Keratinocyte (primary cell): ENCODE results near the gene STEEP1. TPM values are rescaled to one million over a fixed set of nuclear protein-coding genes. Genes with fewer than 3 reads are reported as not detected.

Experiments
- DNase-seq: peaks from one replicate; pipeline ENCODE4 v3.0.0-alpha.2; 2011; ENCODE audit warnings: low read depth, missing footprints, low spot score
- FAIRE-seq: peaks from 2 replicates; lab custom pipeline; 2011; peaks lifted over from hg19 to GRCh38; lab: Jason Lieb, UNC
- H2AFZ ChIP-seq: 2 replicates; pipeline ENCODE4 v1.6.0; 2012; ENCODE audit warnings: low read length, control low read depth, inconsistent platforms; ENCODE audit not compliant: control insufficient read depth
- H3K27ac ChIP-seq: 2 replicates; pipeline ENCODE4 v1.5.1; 2011; ENCODE audit warnings: low read length; ENCODE audit not compliant: control insufficient read depth, insufficient read depth
- H3K27me3 ChIP-seq: 3 replicates; pipeline ENCODE4 v1.6.0; 2011; ENCODE audit warnings: low read length; ENCODE audit not compliant: control insufficient read depth, insufficient read depth; ENCODE audit errors: extremely low read depth
- H3K36me3 ChIP-seq, 2 experiments: 2 replicates in 1 of 2; 3 replicates in 1 of 2; pipeline ENCODE4 v1.5.1; 2011; ENCODE audit warnings: low read length in 2 of 2, mild to moderate bottlenecking in 1 of 2; ENCODE audit not compliant: control insufficient read depth in 2 of 2, insufficient read depth in 2 of 2; ENCODE audit errors: extremely low read depth in 1 of 2
- H3K4me1 ChIP-seq: 3 replicates; pipeline ENCODE4 v1.5.1; 2011; ENCODE audit warnings: low read length; ENCODE audit not compliant: control insufficient read depth, insufficient read depth; ENCODE audit errors: extremely low read depth
- H3K4me2 ChIP-seq: 3 replicates; pipeline ENCODE4 v1.6.0; 2011; ENCODE audit warnings: low read depth, low read length; ENCODE audit not compliant: control insufficient read depth, insufficient read depth; ENCODE audit errors: extremely low read depth
- H3K4me3 ChIP-seq, 3 experiments: fragments of 200-600 bp in 1 of 3; sonication (generic) in 1 of 3; 2 replicates in 2 of 3; 3 replicates in 1 of 3; pipeline ENCODE4 v1.5.1; 2011 to 2016; ENCODE audit warnings: low read length in 3 of 3, mild to moderate bottlenecking in 3 of 3, control low read depth in 2 of 3, inconsistent platforms in 1 of 3, low read depth in 1 of 3, mixed read lengths in 1 of 3, mixed run types in 1 of 3, moderate library complexity in 1 of 3; ENCODE audit not compliant: control insufficient read depth in 2 of 3, insufficient read depth in 2 of 3; ENCODE audit errors: extremely low read depth in 1 of 3
- H3K79me2 ChIP-seq: 2 replicates; pipeline ENCODE4 v1.6.0; 2012; ENCODE audit warnings: low read length; ENCODE audit not compliant: control insufficient read depth, insufficient read depth
- H3K9ac ChIP-seq: 3 replicates; pipeline ENCODE4 v1.6.0; 2011; ENCODE audit warnings: low read length; ENCODE audit not compliant: control insufficient read depth, insufficient read depth; ENCODE audit errors: extremely low read depth
- H3K9me1 ChIP-seq: 3 replicates; pipeline ENCODE4 v1.6.0; 2011; ENCODE audit warnings: low read length; ENCODE audit not compliant: control insufficient read depth, insufficient read depth; ENCODE audit errors: extremely low read depth
- H3K9me3 ChIP-seq: 2 replicates; pipeline ENCODE4 v1.5.1; 2012; ENCODE audit warnings: low read depth, low read length; ENCODE audit not compliant: control insufficient read depth
- H4K20me1 ChIP-seq: 3 replicates; pipeline ENCODE4 v1.6.0; 2011; ENCODE audit warnings: low read length; ENCODE audit not compliant: control insufficient read depth, insufficient read depth; ENCODE audit errors: extremely low read depth
- EZH2 ChIP-seq: IDR thresholded peaks from one replicate; pipeline ENCODE4 v1.6.1; 2012; ENCODE audit warnings: inconsistent platforms, mild to moderate bottlenecking, low read length, moderate library complexity
- dilution Hi-C: fragments of 300-500 bp; cut with MboI; formaldehyde crosslinking; loops from one replicate; pipeline ENCODE4 v1.7.0; 2020; ENCODE audit warnings: low sequenced_read_pairs; ENCODE audit not compliant: extremely low pct_ligation_motif_present
- polyA plus RNA-seq, 5 experiments: library from polyadenylated mRNA; depleted of rRNA in 3 of 5; stranded (reverse) in 3 of 5; stranded (forward) in 1 of 5; unstranded in 1 of 5; fragments of >200 nt; gene quantifications; 1 replicate in 1 of 5; 2 replicates in 3 of 5; 3 replicates in 1 of 5; pipeline versions ENCODE4 v1.2.1 to v1.2.3, GENCODE V29; 2011 to 2012; ENCODE audit warnings: missing spikeins in 2 of 5, low read depth in 1 of 5, low replicate concordance in 1 of 5
- TF ChIP-seq, protein P1 (sequence below), 3 experiments: IDR thresholded peaks in 1 of 3; conservative IDR thresholded peaks in 1 of 3; optimal IDR thresholded peaks in 1 of 3; 2 replicates in 2 of 3; 3 replicates in 1 of 3; pipeline versions ENCODE3 to v1.5.1; 2011; ENCODE audit warnings: low read length in 3 of 3, mild to moderate bottlenecking in 3 of 3, moderate library complexity in 2 of 3, control low read depth in 1 of 3, inconsistent platforms in 1 of 3; ENCODE audit not compliant: insufficient read depth in 2 of 3; ENCODE audit errors: extremely low read depth in 1 of 3

STEEP1 gene
- polyA plus RNA-seq, 1 donor (not counting 4 experiments of a cell fraction or from before 2014, with no cell fraction given), result 23.3 TPM

DNA sequence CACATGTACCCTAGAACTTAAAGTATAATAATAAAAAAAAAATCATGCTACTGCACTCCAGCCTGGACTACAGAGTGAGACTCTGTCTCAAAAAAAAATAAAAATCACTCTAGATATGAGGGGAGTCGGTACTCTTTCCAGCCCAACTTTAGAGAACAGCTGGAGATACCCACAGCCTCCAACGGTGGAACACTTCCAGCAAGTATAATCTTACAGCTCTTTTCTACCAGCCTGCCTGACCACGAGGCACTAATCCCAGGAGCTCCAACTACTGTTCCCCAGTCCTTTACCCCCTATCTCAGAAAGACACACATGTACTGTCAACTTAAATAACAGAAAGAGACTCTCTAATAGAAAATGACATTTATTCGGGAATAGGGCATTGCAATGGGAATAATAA, 46.8 kb downstream of the STEEP1 start:
- no peaks in the 10 kb centered on the region for H4K20me1 ChIP-seq
- no peaks in the 10 kb centered on the region for H3K4me1 ChIP-seq
- DNase-seq (no peak), FAIRE-seq (no peak)
- H2AFZ ChIP-seq, result no peak overlapping the region
- H3K79me2 ChIP-seq, result no peaks in the 10 kb centered on the region
- H3K4me2 ChIP-seq, result no peak overlapping the region
- no peak overlapping the region for H3K4me3 ChIP-seq
- no peaks in the 10 kb centered on the region for H3K27me3 ChIP-seq
- dilution Hi-C loops, result no loop called here
- no peaks in the 10 kb centered on the region for H3K9me1 ChIP-seq
- TF ChIP-seq, protein P1, sequence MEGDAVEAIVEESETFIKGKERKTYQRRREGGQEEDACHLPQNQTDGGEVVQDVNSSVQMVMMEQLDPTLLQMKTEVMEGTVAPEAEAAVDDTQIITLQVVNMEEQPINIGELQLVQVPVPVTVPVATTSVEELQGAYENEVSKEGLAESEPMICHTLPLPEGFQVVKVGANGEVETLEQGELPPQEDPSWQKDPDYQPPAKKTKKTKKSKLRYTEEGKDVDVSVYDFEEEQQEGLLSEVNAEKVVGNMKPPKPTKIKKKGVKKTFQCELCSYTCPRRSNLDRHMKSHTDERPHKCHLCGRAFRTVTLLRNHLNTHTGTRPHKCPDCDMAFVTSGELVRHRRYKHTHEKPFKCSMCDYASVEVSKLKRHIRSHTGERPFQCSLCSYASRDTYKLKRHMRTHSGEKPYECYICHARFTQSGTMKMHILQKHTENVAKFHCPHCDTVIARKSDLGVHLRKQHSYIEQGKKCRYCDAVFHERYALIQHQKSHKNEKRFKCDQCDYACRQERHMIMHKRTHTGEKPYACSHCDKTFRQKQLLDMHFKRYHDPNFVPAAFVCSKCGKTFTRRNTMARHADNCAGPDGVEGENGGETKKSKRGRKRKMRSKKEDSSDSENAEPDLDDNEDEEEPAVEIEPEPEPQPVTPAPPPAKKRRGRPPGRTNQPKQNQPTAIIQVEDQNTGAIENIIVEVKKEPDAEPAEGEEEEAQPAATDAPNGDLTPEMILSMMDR (optimal IDR thresholded peaks at IDR 0.05 in 1 of 3, IDR thresholded peaks at IDR 0.05 in 1 of 3, conservative IDR thresholded peaks at IDR 0.05 in 1 of 3; ENCODE audit: extremely low read depth in 1 of 3, insufficient read depth in 2 of 3, low read length in 3 of 3), result no peak
- TF ChIP-seq EZH2, result no peak
- H3K9ac ChIP-seq, result no peak overlapping the region
- no peaks in the 10 kb centered on the region for H3K9me3 ChIP-seq
- no peaks in the 10 kb centered on the region for H3K36me3 ChIP-seq
- H3K27ac ChIP-seq, result no peak overlapping the region

DNA sequence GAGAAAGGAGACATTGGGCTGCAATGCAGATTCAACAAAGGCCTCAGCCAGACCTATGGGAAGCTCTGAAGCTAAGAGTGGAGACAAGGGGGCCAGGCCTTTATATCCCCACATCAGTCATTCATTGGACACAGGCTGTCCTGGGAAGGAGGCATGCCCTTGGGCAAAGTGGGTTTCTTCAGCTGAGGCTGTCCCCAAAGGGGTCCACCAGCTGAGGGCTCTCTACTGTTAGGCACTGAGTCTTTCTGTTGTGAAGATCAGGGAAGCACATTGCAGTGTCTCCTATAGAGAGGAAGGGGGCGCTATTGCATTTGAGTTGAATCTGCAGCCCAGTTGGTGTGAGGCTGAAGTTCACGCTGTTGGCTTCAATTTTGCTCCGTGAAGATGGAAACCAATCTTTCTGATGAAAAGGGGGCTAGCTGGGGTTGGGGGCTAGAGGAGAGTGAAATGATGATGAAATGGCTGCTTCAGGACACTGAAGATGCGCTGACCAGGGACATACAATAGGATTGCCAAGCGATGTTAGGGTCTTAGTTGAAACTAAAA, 49.0 kb downstream of the STEEP1 start:
- Histone ChIP-seq H3K9ac (no peak overlapping the region), H3K4me1 (peaks cover 2% of the 10 kb centered on the region), H2AFZ (peak overlapping the region; percentile 80), H3K36me3 (no peaks in the 10 kb centered on the region), H3K27me3 (no peaks in the 10 kb centered on the region), H3K4me2 (no peak overlapping the region), H4K20me1 (no peaks in the 10 kb centered on the region), H3K9me1 (no peaks in the 10 kb centered on the region), H3K4me3 (no peak overlapping the region), H3K27ac (no peak overlapping the region), H3K9me3 (no peaks in the 10 kb centered on the region), H3K79me2 (no peaks in the 10 kb centered on the region)
- dilution Hi-C loops, result no loop called here
- no peak for TF ChIP-seq EZH2
- TF ChIP-seq, protein P1 (optimal IDR thresholded peaks at IDR 0.05 in 1 of 3, IDR thresholded peaks at IDR 0.05 in 1 of 3, conservative IDR thresholded peaks at IDR 0.05 in 1 of 3; ENCODE audit: extremely low read depth in 1 of 3, insufficient read depth in 2 of 3, low read length in 3 of 3), result peak; percentile 79 to 85 (median 84)
- DNase-seq (no peak), FAIRE-seq (no peak)
